ENCODE data around the gene MAPKAPK2. TPM values are rescaled to one million over a fixed set of nuclear protein-coding genes. Genes with fewer than 3 reads are reported as not detected.

MAPKAPK2 gene
- total RNA-seq, 1 donor from 2014 or later: 63.1 TPM

DNA sequence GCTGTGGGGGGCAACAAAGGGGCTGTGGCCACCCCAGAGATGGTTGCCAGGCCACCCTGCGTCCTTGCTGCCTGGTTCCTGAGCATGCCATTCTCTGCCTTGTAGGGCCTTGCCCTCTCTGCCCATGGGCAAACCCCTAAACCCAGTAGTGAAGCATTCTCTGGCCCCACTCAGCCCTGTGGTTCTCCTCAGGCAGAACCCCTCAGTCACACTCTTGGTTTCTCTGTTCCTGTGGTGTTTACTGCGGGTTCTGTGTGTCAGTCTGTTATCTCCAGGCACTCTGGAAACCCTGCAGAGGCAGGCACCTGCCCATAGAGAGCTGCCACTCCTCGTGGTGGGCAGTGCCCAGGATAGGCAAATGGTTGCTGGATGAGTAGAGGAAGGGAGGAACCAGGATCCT is 44.8 kb downstream of the MAPKAPK2 start:
- no peak for DNase-seq (ENCODE audit: extremely low spot score, unreplicated experiment)
- Mint-ChIP-seq H3K4me3 (no peak overlapping the region), H3K27me3 (no peaks in the 10 kb centered on the region), H3K4me1 (ENCODE audit: unreplicated experiment) (no peaks in the 10 kb centered on the region), H3K9me3 (no peaks in the 10 kb centered on the region), H3K27ac (no peak overlapping the region), H3K36me3 (peaks cover 4% of the 10 kb centered on the region)
- no peak for TF ChIP-seq CTCF (conservative IDR thresholded peaks at IDR 0.05)

DNA sequence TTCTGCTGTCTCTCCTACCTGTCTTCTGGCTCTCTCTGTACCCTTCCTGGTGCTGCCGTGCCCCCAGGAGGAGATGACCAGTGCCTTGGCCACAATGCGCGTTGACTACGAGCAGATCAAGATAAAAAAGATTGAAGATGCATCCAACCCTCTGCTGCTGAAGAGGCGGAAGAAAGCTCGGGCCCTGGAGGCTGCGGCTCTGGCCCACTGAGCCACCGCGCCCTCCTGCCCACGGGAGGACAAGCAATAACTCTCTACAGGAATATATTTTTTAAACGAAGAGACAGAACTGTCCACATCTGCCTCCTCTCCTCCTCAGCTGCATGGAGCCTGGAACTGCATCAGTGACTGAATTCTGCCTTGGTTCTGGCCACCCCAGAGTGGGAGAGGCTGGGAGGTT is 47.8 kb downstream of the MAPKAPK2 start:
- Mint-ChIP-seq H3K27me3 (no peaks in the 10 kb centered on the region), H3K4me1 (ENCODE audit: unreplicated experiment) (no peaks in the 10 kb centered on the region), H3K36me3 (peaks cover 4% of the 10 kb centered on the region), H3K4me3 (no peak overlapping the region), H3K27ac (no peak overlapping the region), H3K9me3 (no peaks in the 10 kb centered on the region)
- no peak for DNase-seq (ENCODE audit: extremely low spot score, unreplicated experiment)
- no peak for TF ChIP-seq CTCF (conservative IDR thresholded peaks at IDR 0.05)

DNA sequence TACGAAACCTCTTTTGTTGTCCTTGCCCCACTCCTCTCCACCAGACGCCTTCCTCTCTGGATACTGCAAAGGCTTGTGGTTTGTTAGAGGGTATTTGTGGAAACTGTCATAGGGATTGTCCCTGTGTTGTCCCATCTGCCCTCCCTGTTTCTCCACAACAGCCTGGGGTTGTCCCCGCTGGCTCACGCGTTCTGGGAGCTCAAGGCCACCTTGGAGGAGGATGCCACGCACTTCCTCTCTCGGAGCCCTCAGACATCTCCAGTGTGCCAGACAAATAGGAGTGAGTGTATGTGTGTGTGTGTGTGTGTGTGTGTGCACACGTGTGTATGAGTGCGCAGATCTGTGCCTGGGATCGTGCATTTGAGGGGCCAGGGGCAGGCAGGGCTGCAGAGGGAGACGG is 48.3 kb downstream of the MAPKAPK2 start:
- no peaks in the 10 kb centered on the region for H3K4me1 Mint-ChIP-seq (ENCODE audit: unreplicated experiment)

DNA sequence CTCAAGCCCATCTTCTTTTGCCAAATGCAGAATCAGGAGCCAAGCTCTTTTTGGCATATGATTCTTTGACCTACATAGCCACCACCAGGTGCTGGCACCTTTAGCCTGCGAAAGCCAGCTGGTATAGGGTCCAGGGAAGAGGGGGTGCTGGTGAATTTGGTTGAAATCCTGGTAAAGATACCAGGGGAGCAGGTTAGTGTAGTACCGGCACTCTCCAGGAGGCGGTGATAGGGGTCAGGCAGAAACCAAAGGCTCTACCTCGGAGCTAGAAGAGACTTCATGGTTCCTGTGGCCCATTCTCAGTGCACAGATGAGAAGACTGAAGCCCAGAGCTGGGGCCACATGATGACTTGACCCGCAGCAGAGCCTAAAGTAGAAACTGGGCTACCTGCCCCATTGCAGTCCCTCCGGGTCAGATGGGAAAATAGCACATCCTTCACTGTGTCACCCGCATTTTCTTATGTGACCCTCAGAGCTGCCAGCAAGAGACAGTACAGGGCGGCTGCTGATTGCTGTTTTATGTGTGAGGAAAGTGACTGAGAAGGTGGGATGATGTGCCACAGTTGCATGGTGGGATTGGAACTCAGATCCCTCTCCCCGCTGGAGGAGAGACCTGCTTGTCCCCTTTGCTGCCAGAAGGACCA is 49.9 kb downstream of the MAPKAPK2 start:
- DNase-seq (ENCODE audit: extremely low spot score, unreplicated experiment): no peak
- peaks cover 11% of the 10 kb centered on the region for H3K4me1 Mint-ChIP-seq (ENCODE audit: unreplicated experiment)

More for the DNA sequence above, 48.3 kb downstream of the MAPKAPK2 start:
- Mint-ChIP-seq H3K27me3 (no peaks in the 10 kb centered on the region), H3K27ac (no peak overlapping the region), H3K9me3 (no peaks in the 10 kb centered on the region), H3K36me3 (peaks cover 4% of the 10 kb centered on the region), H3K4me3 (no peak overlapping the region)
- no peak for TF ChIP-seq CTCF (conservative IDR thresholded peaks at IDR 0.05)
- DNase-seq (ENCODE audit: extremely low spot score, unreplicated experiment): no peak

GRCh38 chr1:206735553-206736031 is 50.9 kb downstream of the MAPKAPK2 start:
- no peak for DNase-seq (ENCODE audit: extremely low spot score, unreplicated experiment)
- H3K4me3 Mint-ChIP-seq: no peak overlapping the region
- no peak for TF ChIP-seq CTCF (conservative IDR thresholded peaks at IDR 0.05)
- H3K4me1 Mint-ChIP-seq (ENCODE audit: unreplicated experiment): peaks cover 14% of the 10 kb centered on the region
- no peak overlapping the region for H3K27ac Mint-ChIP-seq
- no peaks in the 10 kb centered on the region for H3K9me3 Mint-ChIP-seq
- H3K36me3 Mint-ChIP-seq: peaks cover 7% of the 10 kb centered on the region
- no peaks in the 10 kb centered on the region for H3K27me3 Mint-ChIP-seq

More for the DNA sequence above, 49.9 kb downstream of the MAPKAPK2 start:
- H3K27me3 Mint-ChIP-seq: no peaks in the 10 kb centered on the region
- TF ChIP-seq CTCF (conservative IDR thresholded peaks at IDR 0.05): peak; percentile 79
- H3K36me3 Mint-ChIP-seq: peaks cover 7% of the 10 kb centered on the region
- no peak overlapping the region for H3K4me3 Mint-ChIP-seq
- no peak overlapping the region for H3K27ac Mint-ChIP-seq
- no peaks in the 10 kb centered on the region for H3K9me3 Mint-ChIP-seq

Data from type B pancreatic cell (in vitro differentiated cells).